Loucy (cell line): ENCODE results near the gene SCFD2.

Experiments
- H2AFZ ChIP-seq: fragments of 200-600 bp; sonication (generic); 2 replicates; pipeline ENCODE4 v1.6.0; 2016; ENCODE audit warnings: antibody characterized with exemption, mild to moderate bottlenecking, low read length, moderate library complexity
- H3F3A ChIP-seq: fragments of 200-600 bp; 2 replicates; pipeline ENCODE4 v1.6.0; 2016; ENCODE audit warnings: antibody characterized with exemption, low read depth, mild to moderate bottlenecking
- H3K27me3 ChIP-seq: fragments of 200-600 bp; sonication (generic); 2 replicates; pipeline ENCODE4 v1.6.1; 2014; ENCODE audit warnings: low read length, mild to moderate bottlenecking; ENCODE audit not compliant: insufficient read depth, poor library complexity, severe bottlenecking
- H3K36me3 ChIP-seq: fragments of 200-600 bp; sonication (generic); 2 replicates; pipeline ENCODE4 v1.6.1; 2016; ENCODE audit warnings: low read length; ENCODE audit not compliant: insufficient read depth
- H3K4me1 ChIP-seq: fragments of 200-600 bp; sonication (generic); 2 replicates; pipeline ENCODE4 v1.5.1; 2014; ENCODE audit warnings: low read length, mild to moderate bottlenecking; ENCODE audit not compliant: insufficient read depth, poor library complexity, severe bottlenecking
- H3K4me2 ChIP-seq: fragments of 200-600 bp; sonication (generic); 2 replicates; pipeline ENCODE4 v1.6.0; 2014; ENCODE audit warnings: antibody characterized with exemption, low read length, low read depth, mild to moderate bottlenecking; ENCODE audit not compliant: poor library complexity, severe bottlenecking
- H3K4me3 ChIP-seq: fragments of 200-600 bp; sonication (generic); 2 replicates; pipeline ENCODE4 v1.5.1; 2014; ENCODE audit warnings: low read length, mild to moderate bottlenecking, mixed read lengths; ENCODE audit not compliant: poor library complexity, severe bottlenecking
- H3K79me2 ChIP-seq: fragments of 200-600 bp; sonication (generic); 2 replicates; pipeline ENCODE4 v1.6.1; 2014; ENCODE audit warnings: low read length; ENCODE audit not compliant: insufficient read depth
- H3K9ac ChIP-seq: fragments of 200-600 bp; sonication (generic); 2 replicates; pipeline ENCODE4 v1.6.0; 2014; ENCODE audit warnings: mild to moderate bottlenecking, low read depth, low read length, moderate library complexity; ENCODE audit not compliant: poor library complexity, severe bottlenecking
- H3K9me2 ChIP-seq: fragments of 200-600 bp; sonication (generic); replicated peaks from 2 replicates; pipeline ENCODE4 v1.6.1; 2016; ENCODE audit warnings: low read depth, low read length, mixed read lengths
- H3K9me3 ChIP-seq: fragments of 200-600 bp; sonication (generic); 2 replicates; pipeline ENCODE4 v1.6.1; 2014; ENCODE audit warnings: mild to moderate bottlenecking, antibody characterized with exemption, low read length, low read depth; ENCODE audit not compliant: insufficient read depth
- H4K20me1 ChIP-seq: fragments of 200-600 bp; sonication (generic); 2 replicates; pipeline ENCODE4 v1.6.0; 2014; ENCODE audit warnings: antibody characterized with exemption, low read length, mild to moderate bottlenecking; ENCODE audit not compliant: insufficient read depth, poor library complexity, severe bottlenecking
- EZH2phosphoT487 ChIP-seq: fragments of 200-600 bp; IDR thresholded peaks from 2 replicates; pipeline ENCODE4 v1.6.1; 2018; ENCODE audit warnings: antibody characterized with exemption, mild to moderate bottlenecking, moderate library complexity, borderline replicate concordance
- TF ChIP-seq, protein P1 (sequence below): fragments of 200-600 bp; sonication (generic); conservative IDR thresholded peaks from 2 replicates; pipeline ENCODE4 v1.5.1; 2014; ENCODE audit warnings: mild to moderate bottlenecking, antibody characterized with exemption, low read length

SCFD2 gene

DNA sequence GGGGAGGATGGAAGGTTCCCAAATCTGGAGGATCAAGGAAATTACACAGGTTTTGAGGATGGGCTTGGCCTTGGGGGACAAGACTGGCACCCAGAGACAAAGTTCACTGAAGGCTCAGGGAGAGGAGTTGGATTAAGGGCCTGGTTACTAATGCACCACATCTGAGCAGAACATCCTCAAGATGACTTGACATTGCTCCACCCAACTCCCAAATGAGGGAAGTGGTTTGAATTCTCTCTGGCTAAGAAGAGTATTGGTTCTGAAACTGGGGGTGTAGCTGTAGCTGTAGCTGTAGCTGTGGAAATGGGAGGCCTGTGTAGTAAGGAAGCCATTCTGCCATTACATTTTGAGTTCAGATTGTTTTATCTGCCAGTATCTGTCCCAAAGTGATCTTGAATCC, 374.4 kb downstream of the SCFD2 start:
- no peak overlapping the region for H3K4me2 ChIP-seq
- no peaks in the 10 kb centered on the region for H4K20me1 ChIP-seq
- TF ChIP-seq, protein P1, sequence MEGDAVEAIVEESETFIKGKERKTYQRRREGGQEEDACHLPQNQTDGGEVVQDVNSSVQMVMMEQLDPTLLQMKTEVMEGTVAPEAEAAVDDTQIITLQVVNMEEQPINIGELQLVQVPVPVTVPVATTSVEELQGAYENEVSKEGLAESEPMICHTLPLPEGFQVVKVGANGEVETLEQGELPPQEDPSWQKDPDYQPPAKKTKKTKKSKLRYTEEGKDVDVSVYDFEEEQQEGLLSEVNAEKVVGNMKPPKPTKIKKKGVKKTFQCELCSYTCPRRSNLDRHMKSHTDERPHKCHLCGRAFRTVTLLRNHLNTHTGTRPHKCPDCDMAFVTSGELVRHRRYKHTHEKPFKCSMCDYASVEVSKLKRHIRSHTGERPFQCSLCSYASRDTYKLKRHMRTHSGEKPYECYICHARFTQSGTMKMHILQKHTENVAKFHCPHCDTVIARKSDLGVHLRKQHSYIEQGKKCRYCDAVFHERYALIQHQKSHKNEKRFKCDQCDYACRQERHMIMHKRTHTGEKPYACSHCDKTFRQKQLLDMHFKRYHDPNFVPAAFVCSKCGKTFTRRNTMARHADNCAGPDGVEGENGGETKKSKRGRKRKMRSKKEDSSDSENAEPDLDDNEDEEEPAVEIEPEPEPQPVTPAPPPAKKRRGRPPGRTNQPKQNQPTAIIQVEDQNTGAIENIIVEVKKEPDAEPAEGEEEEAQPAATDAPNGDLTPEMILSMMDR, result no peak
- no peak for TF ChIP-seq EZH2phosphoT487

DNA sequence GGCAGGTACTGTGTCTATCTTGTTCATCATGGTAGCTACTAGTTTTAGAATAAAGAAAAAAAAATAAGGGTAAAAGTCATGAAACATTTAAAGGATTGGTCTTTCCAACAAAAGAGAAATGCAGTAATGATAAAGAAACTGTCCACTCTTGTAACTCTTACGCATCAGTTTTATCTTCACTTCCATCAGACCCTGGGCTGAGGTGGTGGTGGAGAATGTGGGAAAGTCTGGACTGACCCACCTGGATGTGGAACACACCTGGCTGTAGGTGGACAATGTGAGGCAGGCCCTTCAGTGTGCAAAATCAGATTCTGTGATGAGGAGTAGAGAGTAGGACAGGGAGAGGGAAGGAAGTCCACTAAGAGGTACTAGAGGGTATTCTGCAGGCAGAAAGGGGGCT, 375.2 kb downstream of the SCFD2 start:
- no peaks in the 10 kb centered on the region for H3K27me3 ChIP-seq
- no peaks in the 10 kb centered on the region for H3K36me3 ChIP-seq
- no peaks in the 10 kb centered on the region for H3F3A ChIP-seq
- no peaks in the 10 kb centered on the region for H3K4me1 ChIP-seq
- H4K20me1 ChIP-seq, result no peaks in the 10 kb centered on the region
- H2AFZ ChIP-seq, result no peak overlapping the region
- no peak overlapping the region for H3K9ac ChIP-seq
- H3K4me2 ChIP-seq, result no peak overlapping the region
- no peak overlapping the region for H3K4me3 ChIP-seq
- no peaks in the 10 kb centered on the region for H3K9me2 ChIP-seq
- H3K9me3 ChIP-seq, result no peaks in the 10 kb centered on the region
- no peaks in the 10 kb centered on the region for H3K79me2 ChIP-seq
- no peak for TF ChIP-seq EZH2phosphoT487
- TF ChIP-seq, protein P1, result no peak

More for the DNA sequence above, 374.4 kb downstream of the SCFD2 start:
- H3K9ac ChIP-seq, result no peak overlapping the region
- no peaks in the 10 kb centered on the region for H3K9me2 ChIP-seq
- no peaks in the 10 kb centered on the region for H3K27me3 ChIP-seq
- H2AFZ ChIP-seq, result no peak overlapping the region
- H3K36me3 ChIP-seq, result no peaks in the 10 kb centered on the region
- no peaks in the 10 kb centered on the region for H3K4me1 ChIP-seq
- H3K9me3 ChIP-seq, result no peaks in the 10 kb centered on the region
- no peaks in the 10 kb centered on the region for H3F3A ChIP-seq
- no peak overlapping the region for H3K4me3 ChIP-seq
- no peaks in the 10 kb centered on the region for H3K79me2 ChIP-seq

DNA sequence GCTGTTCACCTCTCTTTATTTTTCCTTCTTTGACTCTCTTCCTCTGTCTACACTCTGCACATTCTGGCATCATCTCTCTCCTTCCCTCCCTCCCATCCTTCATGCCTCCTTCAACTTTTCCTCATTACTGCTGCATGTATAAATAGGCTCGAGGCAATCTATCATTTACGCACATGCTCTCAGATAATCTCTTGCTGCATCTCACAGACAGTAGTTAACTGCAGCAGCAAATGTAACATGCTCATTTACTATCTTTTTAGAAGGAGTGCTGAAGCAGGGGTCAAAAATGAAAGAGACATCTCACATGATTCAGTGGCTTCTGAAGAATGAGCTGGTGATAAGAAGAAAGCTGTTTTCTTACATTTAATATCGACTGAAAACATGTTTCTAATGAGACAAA, 376.0 kb downstream of the SCFD2 start:
- no peaks in the 10 kb centered on the region for H3K4me1 ChIP-seq
- H3K4me2 ChIP-seq, result no peak overlapping the region
- H3K9me3 ChIP-seq, result no peaks in the 10 kb centered on the region
- H2AFZ ChIP-seq, result no peak overlapping the region
- H4K20me1 ChIP-seq, result no peaks in the 10 kb centered on the region
- no peaks in the 10 kb centered on the region for H3K9me2 ChIP-seq
- no peaks in the 10 kb centered on the region for H3K36me3 ChIP-seq
- no peaks in the 10 kb centered on the region for H3K79me2 ChIP-seq
- no peak overlapping the region for H3K4me3 ChIP-seq
- H3K27me3 ChIP-seq, result no peaks in the 10 kb centered on the region
- H3K9ac ChIP-seq, result no peak overlapping the region
- no peaks in the 10 kb centered on the region for H3F3A ChIP-seq
- TF ChIP-seq, protein P1, result no peak
- no peak for TF ChIP-seq EZH2phosphoT487
